ENCODE measurements around the gene SCAMP5. TPM values are rescaled to one million over a fixed set of nuclear protein-coding genes. Genes with fewer than 3 reads are reported as not detected.

SCAMP5 gene
- total and polyA plus RNA-seq, 2 of the 13 experiments (the other 11 are each of a cell fraction or from before 2014, with no cell fraction given): 34.3 to 49.0 TPM

- FAIRE-seq (no peak), DNase-seq (ENCODE audit: low spot score) (no peak), ATAC-seq (no peak)
- no peaks in the 10 kb centered on the region for H3K27me3 ChIP-seq (ENCODE audit: control insufficient read depth in 1 of 2, insufficient read depth in 2 of 2, low read length in 2 of 2)
- ChIA-PET POLR2A (interaction anchor here (1.0 to 1.3 kb wide), 2 partner anchors 166 to 167 kb away, joined by 3 to 5 read pairs; partner anchors contain the start of gene C15orf39), CTCF (ENCODE audit: low intra/inter-chr PET ratio, low total read pairs) (no interaction called here)
- intact Hi-C loops (cut with micrococcal nuclease; ENCODE audit: unreplicated experiment): loop anchor here (10.0 kb wide), 1 partner anchor 270 kb away; no protein-coding TSS in a partner anchor
- no peaks in the 10 kb centered on the region for H3K79me2 ChIP-seq (ENCODE audit: insufficient read depth, low read length)
- TF ChIP-seq POGZ (CRISPR knock-in tag; IDR thresholded peaks at IDR 0.05): no peak
- TF ChIP-seq CHD2 (IDR thresholded peaks at IDR 0.05; ENCODE audit: low read depth, low read length): no peak
- TF ChIP-seq AHR (CRISPR knock-in tag; IDR thresholded peaks at IDR 0.05): no peak
- no peak for TF ChIP-seq ZFP82 (CRISPR knock-in tag; IDR thresholded peaks at IDR 0.05; ENCODE audit: borderline replicate concordance)
- no peak for TF ChIP-seq CERS6 (CRISPR knock-in tag; IDR thresholded peaks at IDR 0.05)
- no peak for TF ChIP-seq ZNF772 (CRISPR knock-in tag; IDR thresholded peaks at IDR 0.05)
- TF ChIP-seq ZNF496 (CRISPR knock-in tag; IDR thresholded peaks at IDR 0.05; ENCODE audit: insufficient replicate concordance): no peak
- TF ChIP-seq RAD51 (IDR thresholded peaks at IDR 0.05; ENCODE audit: borderline replicate concordance): no peak
- H3K9ac ChIP-seq (ENCODE audit: insufficient read depth, low read depth, low read length): no peak overlapping the region
- no peaks in the 10 kb centered on the region for H4K20me1 ChIP-seq (ENCODE audit: insufficient read depth, low read length)
- in situ Hi-C loops (cut with HindIII; ENCODE audit: extremely low pct_ligation_motif_present, low pct_unique_long_range_greater_than_20kb): no loop called here
- no TSS peak for BruUV-seq (replicated peaks)
- H3K4me2 ChIP-seq (ENCODE audit: low read depth, low read length): no peak overlapping the region
- no peak overlapping the region for H3K4me3 ChIP-seq (replicated peaks in 1 of 3; ENCODE audit: insufficient read depth in 1 of 3, low read depth in 2 of 3, low read length in 3 of 3)
- H2AFZ ChIP-seq (ENCODE audit: low read length): no peak overlapping the region
- H3K36me3 ChIP-seq (replicated peaks in 1 of 2; ENCODE audit: control insufficient read depth in 1 of 2, insufficient read depth in 2 of 2, low read length in 2 of 2): peaks cover 0 to 4% of the 10 kb centered on the region in 2 experiments; a peak in 3 of 5 replicates
- H3K4me1 ChIP-seq (ENCODE audit: insufficient read depth, low read length): peaks cover 60% of the 10 kb centered on the region
- 96% methylated on average over 4 of the region's 8 CpGs for WGBS (ENCODE audit: low lambda C conversion rate)
- H3K9me3 ChIP-seq (ENCODE audit: low read length): no peaks in the 10 kb centered on the region
- no peak overlapping the region for H3K27ac ChIP-seq (ENCODE audit: extremely low read length, insufficient read depth, low read length)
Observed at GRCh38 chr15:75034615-75035014, 39.3 kb downstream of the SCAMP5 start.

GRCh38 chr15:75036212-75036616, 40.9 kb downstream of the SCAMP5 start:
- no peaks in the 10 kb centered on the region for H3K79me2 ChIP-seq (ENCODE audit: insufficient read depth, low read length)
- H3K4me2 ChIP-seq (ENCODE audit: low read depth, low read length): no peak overlapping the region
- H3K36me3 ChIP-seq (replicated peaks in 1 of 2; ENCODE audit: control insufficient read depth in 1 of 2, insufficient read depth in 2 of 2, low read length in 2 of 2): no peaks in the 10 kb centered on the region; a peak in 2 of 5 replicates
- DNase-seq (ENCODE audit: low spot score) (no peak), ATAC-seq (no peak), FAIRE-seq (no peak)
- ChIA-PET POLR2A (interaction anchor here (3.1 kb wide), 1 partner anchor 13 kb away, joined by 11 read pairs; the partner anchor contains the start of gene PPCDC), CTCF (ENCODE audit: low intra/inter-chr PET ratio, low total read pairs) (no interaction called here)
- no peaks in the 10 kb centered on the region for H3K9me3 ChIP-seq (ENCODE audit: low read length)
- no peak for TF ChIP-seq HMGA1 (CRISPR knock-in tag; conservative IDR thresholded peaks at IDR 0.05)
- TF ChIP-seq FOSL2 (CRISPR knock-in tag; IDR thresholded peaks at IDR 0.05): 0 out of 2 replicates have a peak, but pooled peaks have one; percentile 17
- TF ChIP-seq MTF2 (CRISPR knock-in tag; IDR thresholded peaks at IDR 0.05; ENCODE audit: borderline replicate concordance): no peak
- TF ChIP-seq RXRA (CRISPR knock-in tag; IDR thresholded peaks at IDR 0.05): peak; percentile 23; the same call in 1 of the 2 replicates
- 0 out of 2 replicates have a peak, but pooled peaks have one; percentile 13 for TF ChIP-seq RARA (CRISPR knock-in tag; IDR thresholded peaks at IDR 0.05)
- TF ChIP-seq THRA (CRISPR knock-in tag; IDR thresholded peaks at IDR 0.05; ENCODE audit: borderline replicate concordance): peak; percentile 40; the same call in 1 of the 2 replicates
- no TSS peak for BruUV-seq (replicated peaks)
- no peak overlapping the region for H3K4me3 ChIP-seq (replicated peaks in 1 of 3; ENCODE audit: insufficient read depth in 1 of 3, low read depth in 2 of 3, low read length in 3 of 3)
- intact Hi-C loops (cut with micrococcal nuclease; ENCODE audit: unreplicated experiment) (loop anchor here (10.0 kb wide), 1 partner anchor 269 kb away; no protein-coding TSS in a partner anchor), in situ Hi-C loops (cut with HindIII; ENCODE audit: extremely low pct_ligation_motif_present, low pct_unique_long_range_greater_than_20kb) (no loop called here)
- no peaks in the 10 kb centered on the region for H4K20me1 ChIP-seq (ENCODE audit: insufficient read depth, low read length)
- WGBS (ENCODE audit: low lambda C conversion rate): 63% methylated on average over 2 of the region's 2 CpGs
- no peak overlapping the region for H3K27ac ChIP-seq (ENCODE audit: extremely low read length, insufficient read depth, low read length)
- peaks cover 53% of the 10 kb centered on the region for H3K4me1 ChIP-seq (ENCODE audit: insufficient read depth, low read length)
- H3K27me3 ChIP-seq (ENCODE audit: control insufficient read depth in 1 of 2, insufficient read depth in 2 of 2, low read length in 2 of 2): no peaks in the 10 kb centered on the region
- H3K9ac ChIP-seq (ENCODE audit: insufficient read depth, low read depth, low read length): no peak overlapping the region
- H2AFZ ChIP-seq (ENCODE audit: low read length): no peak overlapping the region

Data from HepG2 (cell line).